HG02759 (cell line): ENCODE data around the gene TMEM88.

Experiments used
- ATAC-seq: cut with Tn5 transposase; IDR thresholded peaks from one replicate; pipeline ENCODE4 v1.9.1; 2021; ENCODE audit warnings: mild to moderate bottlenecking, moderate library complexity; ENCODE audit not compliant: unreplicated experiment

TMEM88 gene

DNA sequence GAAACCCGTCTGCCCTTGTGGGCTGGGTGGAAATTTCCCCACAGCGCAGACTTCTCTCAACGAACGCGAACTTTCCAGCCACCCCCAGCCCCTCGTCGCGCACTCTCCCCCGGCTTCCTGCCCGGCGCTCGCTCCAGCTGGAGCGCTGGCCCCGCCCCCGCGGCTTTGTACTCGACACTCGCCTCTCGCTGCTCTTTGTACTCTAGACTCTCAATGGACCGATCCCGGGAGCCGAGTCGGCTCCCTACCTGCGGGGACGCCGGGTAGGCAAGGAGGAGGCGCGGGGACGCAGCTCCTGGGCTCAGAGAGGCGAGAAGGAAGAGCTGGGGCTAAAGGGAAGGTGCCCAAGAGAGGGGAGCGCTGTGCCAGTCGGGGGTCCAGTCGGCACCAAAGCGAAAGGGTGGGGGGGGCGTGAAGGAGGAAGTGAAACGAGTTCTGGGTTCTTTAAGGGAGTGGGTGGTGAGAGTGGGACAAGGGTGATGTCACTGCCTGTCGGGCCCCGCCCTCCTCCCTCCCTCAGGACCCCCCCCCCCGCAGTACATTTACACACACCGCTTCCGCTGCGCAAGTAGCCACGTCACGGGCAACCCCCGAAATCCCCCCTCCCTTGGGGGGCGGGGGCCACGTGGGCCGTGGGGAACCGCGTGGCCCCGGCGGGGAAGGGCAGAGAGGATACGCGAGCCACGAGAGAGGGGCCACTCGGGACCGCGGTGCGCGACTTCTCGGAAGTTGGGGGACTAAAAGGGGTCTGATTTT is 11.2 kb upstream of the TMEM88 start:
- peak; percentile 39 for ATAC-seq

DNA sequence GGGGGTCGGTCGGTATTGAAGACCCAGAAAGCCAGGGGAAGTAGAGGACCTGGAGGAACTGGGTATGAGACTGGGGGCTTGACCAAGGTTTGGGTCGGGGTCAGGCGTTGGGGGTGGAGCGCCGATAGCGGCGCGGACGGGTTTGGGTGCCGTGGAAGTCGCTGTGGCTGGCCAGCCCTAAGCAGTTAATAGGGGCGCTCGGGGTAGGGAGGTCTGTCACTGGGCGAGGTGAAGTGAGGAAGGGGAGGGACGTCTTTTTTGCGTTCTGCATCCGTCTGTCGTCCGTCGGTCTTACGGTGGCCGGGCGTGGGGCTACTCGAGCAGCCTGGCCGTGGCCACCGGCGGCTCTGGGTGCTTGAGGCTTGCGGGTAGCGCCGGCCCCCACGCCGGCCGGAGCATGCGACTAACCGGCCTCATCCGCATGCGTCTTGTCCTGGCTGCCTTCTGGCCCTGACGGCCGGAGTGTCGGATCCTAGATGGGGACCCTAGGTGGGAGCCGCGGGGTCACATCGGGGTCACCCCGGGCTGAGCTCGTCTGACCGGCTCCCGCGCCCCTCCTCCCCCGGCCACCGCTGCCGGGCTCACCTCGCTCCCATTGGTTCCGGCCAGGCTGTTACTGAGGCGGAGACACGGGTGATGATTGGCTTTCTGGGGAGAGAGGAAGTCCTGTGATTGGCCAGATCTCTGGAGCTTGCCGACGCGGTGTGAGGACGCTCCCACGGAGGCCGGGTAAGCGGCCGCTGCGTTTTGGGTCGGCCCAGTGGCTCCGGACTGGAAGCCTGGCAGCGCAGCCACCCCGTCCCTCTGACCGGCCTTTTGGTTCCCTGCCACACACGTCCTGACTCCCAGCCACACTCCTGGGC is 10.3 kb upstream of the TMEM88 start:
- peak; percentile 46 for ATAC-seq

DNA sequence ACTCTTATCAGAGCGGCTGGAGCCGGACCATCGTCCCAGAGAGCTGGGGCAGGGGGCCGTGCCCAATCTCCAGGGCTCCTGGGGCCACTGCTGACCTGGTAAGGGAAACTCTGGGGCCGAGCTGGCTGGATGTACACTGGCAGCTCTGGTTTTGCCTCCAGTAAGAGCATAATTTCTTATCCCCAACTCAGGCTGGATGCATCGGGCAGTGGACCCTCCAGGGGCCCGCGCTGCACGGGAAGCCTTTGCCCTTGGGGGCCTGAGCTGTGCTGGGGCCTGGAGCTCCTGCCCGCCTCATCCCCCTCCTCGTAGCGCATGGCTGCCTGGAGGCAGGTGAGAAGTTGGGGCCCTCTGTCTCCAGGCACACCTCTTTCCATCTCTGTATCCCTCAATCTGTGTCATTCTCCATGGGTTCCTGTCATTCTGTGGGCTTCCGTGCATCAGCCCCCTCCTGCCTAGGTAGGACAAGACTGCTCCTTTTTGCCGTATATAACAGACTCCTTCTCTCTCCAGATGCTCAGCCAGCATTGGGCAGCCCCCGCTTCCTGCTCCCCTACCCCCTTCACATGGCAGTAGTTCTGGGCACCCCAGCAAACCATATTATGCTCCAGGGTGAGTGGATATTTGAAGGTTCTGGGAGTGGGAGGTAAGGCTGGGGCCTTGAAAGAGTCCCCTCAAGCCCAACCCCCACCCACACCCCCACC is 9.4 kb upstream of the TMEM88 start:
- no peak for ATAC-seq

DNA sequence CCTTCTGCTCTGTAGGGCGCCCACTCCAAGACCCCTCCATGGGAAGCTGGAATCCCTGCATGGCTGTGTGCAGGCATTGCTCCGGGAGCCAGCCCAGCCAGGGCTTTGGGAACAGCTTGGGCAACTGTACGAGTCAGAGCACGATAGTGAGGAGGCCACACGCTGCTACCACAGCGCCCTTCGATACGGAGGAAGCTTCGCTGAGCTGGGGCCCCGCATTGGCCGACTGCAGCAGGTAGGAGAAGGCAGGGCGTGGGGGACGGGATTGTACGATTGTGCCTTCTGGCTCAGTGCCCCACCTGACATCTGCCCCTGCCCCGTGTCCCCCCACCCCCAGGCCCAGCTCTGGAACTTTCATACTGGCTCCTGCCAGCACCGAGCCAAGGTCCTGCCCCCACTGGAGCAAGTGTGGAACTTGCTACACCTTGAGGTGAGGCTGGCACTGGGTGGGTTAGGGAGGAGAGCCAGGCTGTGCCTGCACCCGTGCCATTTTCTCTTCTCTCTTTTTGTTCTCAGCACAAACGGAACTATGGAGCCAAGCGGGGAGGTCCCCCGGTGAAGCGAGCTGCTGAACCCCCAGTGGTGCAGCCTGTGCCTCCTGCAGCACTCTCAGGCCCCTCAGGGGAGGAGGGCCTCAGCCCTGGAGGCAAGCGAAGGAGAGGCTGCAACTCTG is 8.7 kb upstream of the TMEM88 start:
- ATAC-seq = no peak

DNA sequence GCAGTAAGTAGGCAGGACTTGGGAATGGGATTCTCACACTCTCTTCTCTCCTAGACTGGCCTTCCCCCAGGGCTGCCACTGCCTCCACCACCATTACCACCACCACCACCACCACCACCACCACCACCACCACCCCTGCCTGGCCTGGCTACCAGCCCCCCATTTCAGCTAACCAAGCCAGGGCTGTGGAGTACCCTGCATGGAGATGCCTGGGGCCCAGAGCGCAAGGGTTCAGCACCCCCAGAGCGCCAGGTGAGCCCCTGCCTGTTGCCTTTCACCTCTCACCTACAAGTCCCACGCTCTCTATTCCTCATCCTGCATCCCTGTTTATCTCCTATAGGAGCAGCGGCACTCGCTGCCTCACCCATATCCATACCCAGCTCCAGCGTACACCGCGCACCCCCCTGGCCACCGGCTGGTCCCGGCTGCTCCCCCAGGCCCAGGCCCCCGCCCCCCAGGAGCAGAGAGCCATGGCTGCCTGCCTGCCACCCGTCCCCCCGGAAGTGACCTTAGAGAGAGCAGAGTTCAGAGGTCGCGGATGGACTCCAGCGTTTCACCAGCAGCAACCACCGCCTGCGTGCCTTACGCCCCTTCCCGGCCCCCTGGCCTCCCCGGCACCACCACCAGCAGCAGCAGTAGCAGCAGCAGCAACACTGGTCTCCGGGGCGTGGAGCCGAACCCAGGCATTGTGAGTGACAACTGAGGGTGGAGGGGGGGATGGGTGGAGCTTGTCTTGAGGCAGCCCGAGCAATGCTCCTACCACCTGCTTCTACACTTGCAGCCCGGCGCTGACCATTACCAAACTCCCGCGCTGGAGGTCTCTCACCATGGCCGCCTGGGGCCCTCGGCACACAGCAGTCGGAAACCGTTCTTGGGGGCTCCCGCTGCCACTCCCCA is 7.9 kb upstream of the TMEM88 start:
- ATAC-seq = no peak

DNA sequence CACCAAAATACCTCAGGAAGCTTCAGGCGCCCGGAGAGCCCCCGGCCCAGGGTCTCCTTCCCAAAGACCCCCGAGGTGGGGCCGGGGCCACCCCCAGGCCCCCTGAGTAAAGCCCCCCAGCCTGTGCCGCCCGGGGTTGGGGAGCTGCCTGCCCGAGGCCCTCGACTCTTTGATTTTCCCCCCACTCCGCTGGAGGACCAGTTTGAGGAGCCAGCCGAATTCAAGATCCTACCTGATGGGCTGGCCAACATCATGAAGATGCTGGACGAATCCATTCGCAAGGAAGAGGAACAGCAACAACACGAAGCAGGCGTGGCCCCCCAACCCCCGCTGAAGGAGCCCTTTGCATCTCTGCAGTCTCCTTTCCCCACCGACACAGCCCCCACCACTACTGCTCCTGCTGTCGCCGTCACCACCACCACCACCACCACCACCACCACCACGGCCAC is 6.7 kb upstream of the TMEM88 start:
- no peak for ATAC-seq

DNA sequence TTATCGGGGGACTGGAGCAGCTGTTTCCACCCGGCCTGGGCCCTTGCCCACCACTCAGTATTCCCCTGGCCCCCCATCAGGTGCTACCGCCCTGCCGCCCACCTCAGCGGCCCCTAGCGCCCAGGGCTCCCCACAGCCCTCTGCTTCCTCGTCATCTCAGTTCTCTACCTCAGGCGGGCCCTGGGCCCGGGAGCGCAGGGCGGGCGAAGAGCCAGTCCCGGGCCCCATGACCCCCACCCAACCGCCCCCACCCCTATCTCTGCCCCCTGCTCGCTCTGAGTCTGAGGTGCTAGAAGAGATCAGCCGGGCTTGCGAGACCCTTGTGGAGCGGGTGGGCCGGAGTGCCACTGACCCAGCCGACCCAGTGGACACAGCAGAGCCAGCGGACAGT is 6.1 kb upstream of the TMEM88 start:
- no peak for ATAC-seq

DNA sequence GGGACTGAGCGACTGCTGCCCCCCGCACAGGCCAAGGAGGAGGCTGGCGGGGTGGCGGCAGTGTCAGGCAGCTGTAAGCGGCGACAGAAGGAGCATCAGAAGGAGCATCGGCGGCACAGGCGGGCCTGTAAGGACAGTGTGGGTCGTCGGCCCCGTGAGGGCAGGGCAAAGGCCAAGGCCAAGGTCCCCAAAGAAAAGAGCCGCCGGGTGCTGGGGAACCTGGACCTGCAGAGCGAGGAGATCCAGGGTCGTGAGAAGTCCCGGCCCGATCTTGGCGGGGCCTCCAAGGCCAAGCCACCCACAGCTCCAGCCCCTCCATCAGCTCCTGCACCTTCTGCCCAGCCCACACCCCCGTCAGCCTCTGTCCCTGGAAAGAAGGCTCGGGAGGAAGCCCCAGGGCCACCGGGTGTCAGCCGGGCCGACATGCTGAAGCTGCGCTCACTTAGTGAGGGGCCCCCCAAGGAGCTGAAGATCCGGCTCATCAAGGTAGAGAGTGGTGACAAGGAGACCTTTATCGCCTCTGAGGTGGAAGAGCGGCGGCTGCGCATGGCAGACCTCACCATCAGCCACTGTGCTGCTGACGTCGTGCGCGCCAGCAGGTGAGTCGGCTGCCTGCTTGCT is 5.6 kb upstream of the TMEM88 start:
- ATAC-seq = no peak

DNA sequence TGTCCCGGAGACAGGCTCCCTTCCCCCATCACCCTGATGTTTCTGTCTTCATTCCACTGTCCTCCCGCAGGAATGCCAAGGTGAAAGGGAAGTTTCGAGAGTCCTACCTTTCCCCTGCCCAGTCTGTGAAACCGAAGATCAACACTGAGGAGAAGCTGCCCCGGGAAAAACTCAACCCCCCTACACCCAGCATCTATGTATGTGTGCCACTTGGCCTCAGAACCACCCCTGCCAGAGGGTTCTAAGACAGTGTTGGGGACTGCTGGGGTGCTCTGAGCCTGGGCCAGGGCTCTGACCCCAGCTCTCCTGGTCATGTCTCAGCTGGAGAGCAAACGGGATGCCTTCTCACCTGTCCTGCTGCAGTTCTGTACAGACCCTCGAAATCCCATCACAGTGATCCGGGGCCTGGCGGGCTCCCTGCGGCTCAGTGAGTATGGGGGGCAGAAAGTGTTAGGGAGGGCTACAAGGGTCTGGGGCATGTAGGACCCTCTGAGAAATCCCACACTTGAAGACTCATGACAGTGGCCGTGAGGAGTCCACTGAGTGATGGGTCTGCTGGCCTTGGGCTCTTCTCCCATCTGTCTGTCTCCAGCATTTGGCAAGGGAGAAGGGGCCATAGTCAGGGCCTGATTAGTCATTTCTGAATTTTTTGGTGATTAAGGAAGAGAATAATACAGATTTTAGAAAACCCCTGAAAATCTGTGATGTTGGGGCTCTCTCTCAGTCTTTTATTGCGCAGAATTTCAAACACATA is 4.9 kb upstream of the TMEM88 start:
- no peak for ATAC-seq

DNA sequence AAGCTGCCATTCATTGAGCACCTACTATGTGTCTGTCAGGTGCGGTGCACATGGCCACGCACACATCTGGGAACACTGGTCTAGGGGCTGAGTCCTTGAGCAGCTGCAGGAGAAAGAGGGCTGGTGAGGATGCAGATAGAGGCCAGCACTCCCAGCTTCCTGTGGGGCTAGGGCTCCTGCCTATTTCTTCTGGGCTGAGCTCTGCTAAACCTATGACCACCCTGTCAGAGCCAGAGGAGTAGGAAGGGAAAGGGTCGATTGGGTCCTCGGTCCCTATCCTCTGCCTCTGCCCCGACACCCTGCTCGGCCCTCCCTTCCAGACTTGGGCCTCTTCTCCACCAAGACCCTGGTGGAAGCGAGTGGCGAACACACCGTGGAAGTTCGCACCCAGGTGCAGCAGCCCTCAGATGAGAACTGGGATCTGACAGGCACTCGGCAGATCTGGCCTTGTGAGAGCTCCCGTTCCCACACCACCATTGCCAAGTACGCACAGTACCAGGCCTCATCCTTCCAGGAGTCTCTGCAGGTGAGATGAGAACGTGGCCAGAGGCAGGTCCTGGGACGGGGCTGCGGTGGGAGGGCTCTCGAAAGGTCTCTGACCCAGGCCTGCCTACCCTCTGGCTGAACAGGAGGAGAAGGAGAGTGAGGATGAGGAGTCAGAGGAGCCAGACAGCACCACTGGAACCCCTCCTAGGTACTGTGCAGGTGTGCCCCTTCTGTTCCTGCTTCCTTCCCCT is 4.0 kb upstream of the TMEM88 start:
- no peak for ATAC-seq

DNA sequence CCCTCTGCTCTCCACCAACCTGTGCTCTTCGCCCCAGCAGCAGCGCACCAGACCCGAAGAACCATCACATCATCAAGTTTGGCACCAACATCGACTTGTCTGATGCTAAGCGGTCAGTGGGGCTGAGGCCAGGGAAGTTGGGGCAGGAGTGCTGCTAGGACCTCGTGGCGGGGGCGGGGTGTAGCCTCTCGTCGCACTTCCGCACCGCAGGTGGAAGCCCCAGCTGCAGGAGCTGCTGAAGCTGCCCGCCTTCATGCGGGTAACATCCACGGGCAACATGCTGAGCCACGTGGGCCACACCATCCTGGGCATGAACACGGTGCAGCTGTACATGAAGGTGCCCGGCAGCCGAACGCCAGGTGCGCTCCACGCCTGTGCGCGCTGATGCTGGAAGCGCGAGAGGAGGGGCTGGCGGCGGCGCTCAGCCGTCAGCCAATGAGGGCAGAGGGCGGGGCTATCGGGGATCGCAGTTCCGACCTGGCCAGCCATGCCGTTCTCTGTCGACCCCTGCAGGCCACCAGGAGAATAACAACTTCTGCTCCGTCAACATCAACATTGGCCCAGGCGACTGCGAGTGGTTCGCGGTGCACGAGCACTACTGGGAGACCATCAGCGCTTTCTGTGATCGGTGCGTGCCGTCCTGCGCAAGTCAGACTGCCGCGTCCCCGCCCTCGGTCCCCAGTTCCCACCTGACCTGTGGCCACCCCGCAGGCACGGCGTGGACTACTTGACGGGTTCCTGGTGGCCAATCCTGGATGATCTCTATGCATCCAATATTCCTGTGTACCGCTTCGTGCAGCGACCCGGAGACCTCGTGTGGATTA is 3.2 kb upstream of the TMEM88 start:
- peak; percentile 85 for ATAC-seq

DNA sequence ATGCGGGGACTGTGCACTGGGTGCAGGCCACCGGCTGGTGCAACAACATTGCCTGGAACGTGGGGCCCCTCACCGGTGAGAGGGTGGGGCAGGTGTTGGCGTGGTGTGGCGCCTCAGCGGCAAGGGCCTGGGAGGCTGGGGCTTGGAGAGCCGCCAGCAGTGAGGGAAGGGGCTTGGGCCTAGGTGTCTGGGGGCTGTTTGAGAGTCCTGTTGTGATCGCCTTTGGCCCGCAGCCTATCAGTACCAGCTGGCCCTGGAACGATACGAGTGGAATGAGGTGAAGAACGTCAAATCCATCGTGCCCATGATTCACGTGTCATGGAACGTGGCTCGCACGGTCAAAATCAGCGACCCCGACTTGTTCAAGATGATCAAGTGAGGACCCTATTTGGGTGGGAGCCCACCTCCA is 2.6 kb upstream of the TMEM88 start:
- ATAC-seq = no peak

DNA sequence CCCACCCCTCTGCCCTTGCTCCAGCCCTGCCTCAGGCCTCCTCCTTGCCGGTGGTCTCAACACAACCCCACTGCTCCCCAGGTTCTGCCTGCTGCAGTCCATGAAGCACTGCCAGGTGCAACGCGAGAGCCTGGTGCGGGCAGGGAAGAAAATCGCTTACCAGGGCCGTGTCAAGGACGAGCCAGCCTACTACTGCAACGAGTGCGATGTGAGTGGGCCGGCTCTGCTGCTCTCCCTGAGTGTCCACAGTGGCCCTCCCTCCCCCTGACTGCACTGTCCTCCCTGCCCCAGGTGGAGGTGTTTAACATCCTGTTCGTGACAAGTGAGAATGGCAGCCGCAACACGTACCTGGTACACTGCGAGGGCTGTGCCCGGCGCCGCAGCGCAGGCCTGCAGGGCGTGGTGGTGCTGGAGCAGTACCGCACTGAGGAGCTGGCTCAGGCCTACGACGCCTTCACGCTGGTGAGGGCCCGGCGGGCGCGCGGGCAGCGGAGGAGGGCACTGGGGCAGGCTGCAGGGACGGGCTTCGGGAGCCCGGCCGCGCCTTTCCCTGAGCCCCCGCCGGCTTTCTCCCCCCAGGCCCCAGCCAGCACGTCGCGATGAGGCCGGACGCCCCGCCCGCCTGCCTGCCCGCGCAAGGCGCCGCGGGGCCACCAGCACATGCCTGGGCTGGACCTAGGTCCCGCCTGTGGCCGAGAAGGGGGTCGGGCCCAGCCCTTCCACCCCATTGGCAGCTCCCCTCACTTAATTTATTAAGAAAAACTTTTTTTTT is 1.8 kb upstream of the TMEM88 start:
- ATAC-seq = no peak

DNA sequence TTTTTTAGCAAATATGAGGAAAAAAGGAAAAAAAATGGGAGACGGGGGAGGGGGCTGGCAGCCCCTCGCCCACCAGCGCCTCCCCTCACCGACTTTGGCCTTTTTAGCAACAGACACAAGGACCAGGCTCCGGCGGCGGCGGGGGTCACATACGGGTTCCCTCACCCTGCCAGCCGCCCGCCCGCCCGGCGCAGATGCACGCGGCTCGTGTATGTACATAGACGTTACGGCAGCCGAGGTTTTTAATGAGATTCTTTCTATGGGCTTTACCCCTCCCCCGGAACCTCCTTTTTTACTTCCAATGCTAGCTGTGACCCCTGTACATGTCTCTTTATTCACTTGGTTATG is 1.2 kb upstream of the TMEM88 start:
- no peak for ATAC-seq

DNA sequence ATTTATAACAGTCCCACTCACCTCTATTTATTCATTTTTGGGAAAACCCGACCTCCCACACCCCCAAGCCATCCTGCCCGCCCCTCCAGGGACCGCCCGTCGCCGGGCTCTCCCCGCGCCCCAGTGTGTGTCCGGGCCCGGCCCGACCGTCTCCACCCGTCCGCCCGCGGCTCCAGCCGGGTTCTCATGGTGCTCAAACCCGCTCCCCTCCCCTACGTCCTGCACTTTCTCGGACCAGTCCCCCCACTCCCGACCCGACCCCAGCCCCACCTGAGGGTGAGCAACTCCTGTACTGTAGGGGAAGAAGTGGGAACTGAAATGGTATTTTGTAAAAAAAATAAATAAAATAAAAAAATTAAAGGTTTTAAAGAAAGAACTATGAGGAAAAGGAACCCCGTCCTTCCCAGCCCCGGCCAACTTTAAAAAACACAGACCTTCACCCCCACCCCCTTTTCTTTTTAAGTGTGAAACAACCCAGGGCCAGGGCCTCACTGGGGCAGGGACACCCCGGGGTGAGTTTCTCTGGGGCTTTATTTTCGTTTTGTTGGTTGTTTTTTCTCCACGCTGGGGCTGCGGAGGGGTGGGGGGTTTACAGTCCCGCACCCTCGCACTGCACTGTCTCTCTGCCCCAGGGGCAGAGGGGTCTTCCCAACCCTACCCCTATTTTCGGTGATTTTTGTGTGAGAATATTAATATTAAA is 638 bp upstream of the TMEM88 start:
- ATAC-seq = no peak

DNA sequence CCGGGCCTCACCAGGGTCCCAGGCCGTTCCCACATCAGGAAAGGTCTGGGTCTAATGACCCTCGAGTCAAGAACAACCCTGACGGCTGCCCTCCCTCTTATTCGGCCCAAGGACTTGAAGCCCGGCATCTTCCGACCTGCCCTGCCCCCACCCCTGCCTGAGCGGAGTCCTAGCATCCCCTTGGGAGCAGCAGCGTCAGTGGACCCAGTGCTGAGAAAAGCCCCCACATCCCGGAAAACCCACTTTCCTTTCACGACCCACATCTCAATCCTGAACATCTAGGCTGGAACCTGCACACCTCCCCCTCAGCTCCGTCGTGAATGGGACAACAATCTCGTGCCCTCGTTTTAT is 769 bp downstream of the TMEM88 start:
- no peak for ATAC-seq
